GM19468 (cell line): ENCODE data around the gene YTHDF1.

Source experiments
- ATAC-seq: cut with Tn5 transposase; IDR thresholded peaks from one replicate; pipeline ENCODE4 v1.9.1; 2021; ENCODE audit warnings: mild to moderate bottlenecking, moderate library complexity, moderate number of reproducible peaks; ENCODE audit not compliant: unreplicated experiment; ENCODE audit errors: extremely low read depth

YTHDF1 gene

DNA sequence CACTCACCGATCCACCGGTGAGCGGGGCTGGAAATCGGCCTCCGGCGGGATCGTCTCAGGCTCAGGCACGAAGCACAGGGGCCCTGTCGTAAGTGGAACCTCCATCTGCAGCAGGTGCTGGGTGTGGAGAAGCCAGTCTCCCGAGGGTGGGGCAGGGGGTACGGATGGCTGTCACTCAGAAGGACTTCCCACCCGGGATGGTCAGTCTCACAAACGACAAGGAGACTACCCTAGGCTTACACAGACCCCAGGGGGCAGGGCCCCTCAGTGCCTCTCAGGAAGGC is 27.8 kb downstream of the YTHDF1 start:
- ATAC-seq: no peak

DNA sequence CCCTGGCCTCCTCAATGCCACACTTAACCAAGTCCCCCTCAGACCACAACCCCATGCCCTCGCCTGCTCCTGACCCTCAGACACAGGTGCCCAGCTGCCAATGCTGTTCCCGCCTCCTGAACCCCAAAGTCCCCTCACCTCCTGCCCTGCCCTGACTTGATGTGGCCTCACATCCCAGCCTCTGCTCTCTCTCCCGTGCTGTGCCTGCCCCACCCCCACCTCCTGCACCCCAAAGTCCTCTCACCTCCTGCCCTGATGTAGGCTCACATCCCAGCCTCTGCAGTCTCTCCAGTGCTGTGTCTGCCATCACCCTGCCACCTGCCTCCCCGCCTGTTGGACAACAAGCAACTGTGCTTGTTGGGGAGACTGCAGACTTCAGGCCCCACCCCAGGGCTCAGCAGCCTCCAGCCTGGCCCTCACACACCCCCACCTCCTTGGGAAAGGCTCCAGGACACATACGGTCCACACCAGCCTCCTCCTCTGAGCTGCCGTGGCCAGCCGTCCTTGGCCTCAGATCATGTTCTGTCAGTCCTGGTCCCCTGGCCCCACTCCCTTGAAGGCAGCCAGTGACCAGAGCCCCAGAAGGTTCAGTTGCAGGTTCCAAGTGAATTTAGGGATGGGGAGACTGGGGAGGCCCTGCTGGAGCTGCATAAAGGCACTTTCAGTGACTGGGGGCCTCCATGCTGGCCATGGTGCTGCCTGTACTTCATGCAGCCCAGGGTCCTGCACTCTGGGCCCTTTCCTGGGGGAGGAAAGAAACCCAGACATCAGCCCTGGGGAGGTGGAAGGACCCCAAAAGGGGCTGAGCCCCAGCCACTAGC is 28.4 kb downstream of the YTHDF1 start:
- ATAC-seq: no peak

DNA sequence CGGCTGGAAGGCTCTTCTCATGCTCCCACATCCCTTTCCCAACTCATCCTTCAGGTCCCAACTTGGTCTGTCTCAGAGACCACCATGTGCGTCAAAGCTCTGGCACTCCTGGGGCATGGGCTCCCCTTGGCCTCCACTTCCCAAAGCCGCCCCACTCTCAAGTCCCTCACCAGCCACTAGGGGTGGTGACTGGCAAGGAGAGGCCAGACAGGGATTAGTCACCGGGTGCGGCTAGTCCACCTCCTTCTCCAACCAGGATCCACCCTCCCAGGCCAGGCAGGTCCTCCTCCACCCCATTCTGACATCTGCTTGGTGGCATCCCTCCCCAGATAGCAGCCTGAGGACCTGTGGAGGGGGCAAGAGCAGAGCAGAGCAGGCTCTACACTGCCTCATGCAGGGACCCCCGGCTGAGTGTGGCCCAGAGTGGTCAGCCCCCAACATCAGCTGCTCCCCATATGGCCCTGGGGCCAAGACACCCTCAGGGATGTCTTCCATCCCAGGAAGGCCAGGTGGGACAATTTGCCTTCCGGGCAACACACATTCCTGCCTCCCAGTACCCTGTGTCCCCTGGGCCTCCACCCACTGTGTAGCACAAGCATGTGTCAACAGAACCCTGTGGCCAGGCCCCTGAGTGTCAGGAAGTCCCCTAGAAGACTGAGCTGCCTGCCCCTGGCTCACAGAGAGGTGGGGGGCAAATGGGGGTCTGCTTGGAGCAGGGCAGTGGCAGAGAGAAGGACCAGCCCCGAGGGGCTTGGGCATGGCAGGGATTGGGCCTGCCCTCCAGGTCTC is 29.2 kb downstream of the YTHDF1 start:
- no peak for ATAC-seq

DNA sequence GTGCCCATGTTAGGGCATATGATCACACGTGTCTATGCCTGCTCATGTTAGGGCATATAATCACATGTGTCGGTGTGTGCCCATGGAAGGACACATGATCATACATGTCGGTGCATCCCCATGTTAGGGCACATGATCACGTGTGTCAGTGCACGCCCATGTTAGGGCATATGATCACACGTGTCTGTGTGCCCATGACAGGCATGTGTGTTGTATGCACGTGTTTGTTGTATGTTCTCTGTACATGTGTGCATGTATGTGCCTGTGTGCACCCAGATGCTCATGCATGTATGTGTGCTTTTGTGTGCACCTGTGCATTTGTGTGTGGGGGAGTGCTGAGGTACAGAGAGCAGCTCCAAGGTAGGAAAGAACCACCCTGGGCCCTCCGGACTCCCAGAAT is 29.8 kb downstream of the YTHDF1 start:
- no peak for ATAC-seq

DNA sequence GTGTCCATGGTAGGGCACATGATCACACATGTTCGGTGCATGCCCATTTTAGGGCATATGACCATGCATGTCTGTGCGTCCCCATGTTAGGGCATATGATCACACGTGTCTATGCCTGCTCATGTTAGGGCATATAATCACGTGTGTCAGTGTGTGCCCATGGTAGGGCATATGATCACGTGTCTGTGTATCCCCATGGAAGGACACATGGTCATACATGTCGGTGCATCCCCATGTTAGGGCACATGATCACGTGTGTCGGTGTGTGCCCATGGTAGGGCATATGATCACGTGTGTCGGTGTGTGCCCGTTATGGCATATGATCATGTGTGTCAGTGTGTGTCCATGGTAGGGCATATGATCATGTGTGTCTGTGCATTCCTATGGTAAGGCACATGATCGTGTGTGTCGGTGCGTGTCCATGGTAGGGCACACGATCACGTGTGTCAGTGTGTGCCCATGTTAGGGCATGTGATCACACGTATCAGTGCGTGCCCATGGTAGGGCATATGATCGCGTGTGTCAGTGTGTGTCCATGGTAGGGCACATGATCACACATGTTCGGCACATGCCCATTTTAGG is 30.6 kb downstream of the YTHDF1 start:
- no peak for ATAC-seq

DNA sequence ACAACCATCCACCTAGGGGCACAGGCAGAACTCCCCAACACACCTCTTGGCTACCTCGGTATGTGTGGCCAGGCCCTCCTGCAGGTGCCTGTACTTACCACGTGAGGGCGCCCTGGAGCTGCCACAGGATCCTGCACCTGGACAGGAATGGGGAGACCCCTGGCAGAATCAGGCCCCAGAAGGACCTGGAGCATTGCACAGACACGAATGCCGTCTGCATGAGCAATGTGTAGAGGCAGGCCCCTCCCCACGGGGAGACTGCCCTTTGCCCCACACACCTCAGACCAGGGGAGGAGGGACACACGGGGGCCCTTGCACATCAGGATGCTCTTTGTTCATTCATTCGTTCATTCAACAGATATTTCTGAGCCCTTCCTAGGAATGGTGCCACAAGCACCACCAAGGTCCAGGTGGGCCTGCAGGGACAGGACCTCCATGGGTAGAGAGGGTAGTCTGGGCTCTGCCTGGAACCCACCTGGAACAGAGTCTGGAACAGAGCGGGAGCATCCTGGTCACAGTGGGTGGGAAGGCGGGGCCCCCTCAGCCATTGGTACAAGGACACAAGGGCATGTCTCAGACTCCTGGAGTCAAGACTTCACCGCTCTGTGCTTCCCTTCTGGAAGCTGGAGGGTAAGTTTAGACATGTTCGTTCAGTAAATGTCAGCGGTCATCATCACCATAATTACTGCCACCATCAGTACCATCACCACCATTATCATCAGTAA is 32.3 kb downstream of the YTHDF1 start:
- ATAC-seq: no peak

DNA sequence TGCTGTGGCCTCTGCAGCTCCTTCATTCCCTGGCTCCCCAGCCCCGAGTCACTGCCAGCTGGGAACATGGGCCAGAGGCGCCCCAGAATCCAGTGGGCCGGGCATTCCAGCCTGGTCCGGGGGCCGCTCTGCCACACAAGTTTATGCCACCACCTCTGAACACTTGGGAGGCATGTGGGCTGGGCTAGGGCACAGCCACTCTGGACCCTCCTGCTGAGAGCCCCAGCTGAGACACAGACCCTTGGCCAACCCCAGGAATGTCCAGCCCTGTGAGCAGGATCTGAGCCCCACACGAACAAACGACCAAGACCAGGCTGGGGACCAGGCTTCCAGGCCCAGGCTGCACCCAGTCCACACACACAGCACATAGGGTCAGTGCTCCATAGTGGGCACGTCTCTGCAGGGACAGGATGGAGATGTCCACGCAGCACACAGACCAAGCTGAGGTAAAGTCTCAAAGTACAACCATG is 33.0 kb downstream of the YTHDF1 start:
- ATAC-seq: no peak

DNA sequence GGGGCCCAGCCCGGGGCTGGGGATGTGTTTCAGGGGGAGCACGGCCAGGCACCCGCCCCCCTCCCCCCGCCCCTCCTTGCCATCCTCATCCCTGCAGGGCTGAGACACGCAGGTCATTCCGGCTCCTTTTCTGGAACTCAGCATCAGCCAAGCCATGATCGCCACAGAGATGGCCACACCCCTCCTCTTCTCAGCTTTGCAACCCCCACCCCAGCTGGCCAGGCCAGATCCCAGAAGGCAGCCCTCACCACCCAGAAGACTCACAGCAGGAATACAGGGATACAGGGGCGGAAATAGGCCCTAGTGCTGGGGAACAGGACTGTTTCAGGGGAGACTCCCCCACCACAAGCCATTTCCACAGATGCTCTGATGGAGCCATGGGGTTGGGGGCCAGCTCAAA is 33.5 kb downstream of the YTHDF1 start:
- ATAC-seq: no peak

DNA sequence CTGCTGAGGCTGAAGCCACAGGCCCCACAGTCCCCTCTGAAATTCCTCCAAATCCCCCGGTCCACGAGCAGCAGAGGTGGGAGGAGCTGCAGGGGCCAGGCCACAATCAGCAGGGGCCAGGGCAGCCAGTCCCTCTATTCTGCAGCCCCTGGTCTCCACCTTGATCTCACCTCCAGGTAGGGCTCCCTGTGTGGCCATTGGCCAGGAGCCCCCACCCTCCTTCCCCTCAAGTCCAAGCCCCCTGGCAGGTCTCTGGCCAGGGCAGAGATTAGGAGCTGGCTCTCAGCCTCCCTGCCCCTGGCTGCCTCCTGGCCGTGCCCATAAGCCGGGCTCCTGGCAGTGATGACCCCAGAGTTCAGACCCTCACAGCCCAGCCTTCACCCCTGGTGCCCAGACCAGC is 34.7 kb downstream of the YTHDF1 start:
- no peak for ATAC-seq

DNA sequence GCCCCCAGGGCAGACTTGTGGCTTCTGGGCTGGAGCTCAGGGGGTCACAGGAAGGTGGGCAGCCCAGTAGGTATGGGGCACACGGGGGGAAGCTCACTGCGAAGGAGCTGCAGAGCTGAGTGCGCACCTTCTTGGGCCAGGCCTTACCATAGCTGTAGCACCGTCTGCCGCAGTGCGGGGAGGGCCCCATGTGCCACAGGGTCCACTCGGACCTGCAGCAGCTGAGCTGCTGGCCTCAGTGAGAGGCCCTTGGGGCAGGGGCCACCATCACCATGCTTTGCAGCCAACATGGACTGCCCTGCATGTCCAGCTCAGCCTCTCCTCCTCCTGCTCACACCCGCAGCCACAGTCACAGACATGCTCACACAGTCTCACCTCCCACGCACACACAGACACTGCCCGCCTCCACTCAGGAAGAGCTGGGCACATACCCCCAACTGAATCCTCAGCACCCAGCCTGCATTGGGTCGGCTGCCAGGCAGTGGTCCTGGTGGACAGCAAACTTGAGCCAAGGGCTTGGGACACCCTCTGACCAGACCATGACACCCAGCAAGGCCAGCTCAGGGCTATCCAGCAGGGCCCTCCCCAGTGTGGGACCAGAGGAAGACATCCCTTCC is 35.3 kb downstream of the YTHDF1 start:
- no peak for ATAC-seq

DNA sequence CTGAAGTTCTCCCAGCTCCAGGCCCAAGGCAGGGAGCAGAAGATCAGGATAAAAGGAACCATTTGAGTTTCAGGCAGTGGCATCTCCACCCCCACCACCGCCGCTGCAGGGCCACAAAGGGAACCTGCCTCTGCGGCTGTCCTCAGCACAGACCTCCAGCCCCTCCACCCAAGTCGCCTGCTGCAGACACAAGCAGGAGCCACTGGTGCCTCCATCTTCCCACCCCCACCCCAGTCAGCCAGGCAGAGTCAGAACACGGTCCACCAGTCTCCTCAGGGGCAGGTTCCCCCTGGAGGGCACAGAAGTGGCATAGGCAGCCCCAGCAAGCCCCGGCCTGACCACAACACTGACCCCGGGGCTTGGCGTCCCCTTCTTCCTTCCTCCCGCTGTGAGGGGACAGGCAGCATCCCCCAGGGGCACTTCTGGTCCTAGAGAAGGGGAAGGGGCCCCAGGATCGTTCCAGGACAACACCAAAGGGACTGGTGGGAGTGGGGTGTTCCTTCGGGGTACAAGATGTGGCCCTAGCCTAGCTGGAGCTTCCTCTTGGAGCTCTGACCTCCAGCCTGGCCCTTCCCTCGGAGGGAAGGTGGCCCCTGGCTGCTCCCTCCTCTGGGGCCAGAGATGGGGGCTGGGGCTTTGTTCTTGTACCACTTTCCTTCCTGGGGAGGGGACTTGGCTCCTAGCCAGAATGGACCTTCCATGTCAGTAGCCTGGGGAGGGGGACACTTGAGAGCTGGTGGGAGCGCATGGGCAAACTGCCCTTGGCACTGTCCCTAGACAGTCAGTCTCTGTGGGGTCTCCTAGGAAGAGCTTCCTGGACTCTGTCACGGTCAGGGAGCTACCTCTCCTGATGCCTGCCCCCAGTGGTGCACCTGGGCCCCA is 36.0 kb downstream of the YTHDF1 start:
- no peak for ATAC-seq

DNA sequence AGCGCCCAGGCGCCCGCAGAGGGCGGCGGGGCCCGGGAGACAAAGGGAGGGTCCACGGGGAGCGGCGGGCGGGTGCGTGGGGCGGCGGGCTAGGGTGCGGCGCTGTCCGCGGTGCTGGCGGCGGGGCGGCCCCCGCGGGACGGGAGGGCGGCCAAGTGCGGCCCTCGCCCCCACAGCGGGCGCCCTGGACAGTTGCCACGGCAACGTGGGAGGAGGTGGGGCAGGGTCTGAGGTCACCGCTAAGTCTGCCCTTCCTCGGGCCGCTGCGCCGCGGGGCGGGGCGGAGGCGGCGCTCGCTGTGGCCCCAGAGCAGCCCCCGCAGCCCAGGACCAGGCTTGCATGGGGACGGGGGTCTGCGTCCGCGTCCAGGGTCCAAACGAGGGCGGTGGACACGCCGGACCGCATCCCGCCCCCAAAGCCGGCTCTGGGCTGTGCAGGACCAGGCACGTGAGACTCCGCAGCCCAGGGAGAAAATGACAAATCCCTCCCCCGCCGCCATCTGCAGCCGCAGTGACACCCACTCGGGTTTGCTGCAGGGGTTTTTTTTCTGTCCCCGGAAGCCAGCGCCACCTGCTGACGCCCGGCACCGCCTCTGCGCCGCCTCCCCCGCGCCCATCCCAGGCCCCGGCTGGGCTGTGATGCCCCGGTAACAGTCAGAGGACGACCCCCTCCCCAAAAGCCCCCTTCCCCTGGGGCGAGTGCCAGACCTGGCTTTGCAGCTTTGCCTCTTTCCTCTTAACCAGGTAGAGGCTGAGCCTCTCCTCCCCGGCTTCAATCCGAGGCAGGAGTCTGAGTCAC is 36.8 kb downstream of the YTHDF1 start:
- no peak for ATAC-seq

DNA sequence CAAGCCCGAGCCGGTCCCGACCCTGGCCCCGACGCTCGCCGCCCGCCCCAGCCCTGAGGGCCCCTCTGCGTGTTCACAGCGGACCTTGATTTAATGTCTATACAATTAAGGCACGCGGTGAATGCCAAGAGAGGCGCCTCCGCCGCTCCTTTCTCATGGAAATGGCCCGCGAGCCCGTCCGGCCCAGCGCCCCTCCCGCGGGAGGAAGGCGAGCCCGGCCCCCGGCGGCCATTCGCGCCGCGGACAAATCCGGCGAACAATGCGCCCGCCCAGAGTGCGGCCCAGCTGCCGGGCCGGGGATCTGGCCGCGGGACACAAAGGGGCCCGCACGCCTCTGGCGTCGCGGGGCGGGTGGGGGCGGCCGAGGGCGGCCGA is 37.5 kb downstream of the YTHDF1 start:
- no peak for ATAC-seq

DNA sequence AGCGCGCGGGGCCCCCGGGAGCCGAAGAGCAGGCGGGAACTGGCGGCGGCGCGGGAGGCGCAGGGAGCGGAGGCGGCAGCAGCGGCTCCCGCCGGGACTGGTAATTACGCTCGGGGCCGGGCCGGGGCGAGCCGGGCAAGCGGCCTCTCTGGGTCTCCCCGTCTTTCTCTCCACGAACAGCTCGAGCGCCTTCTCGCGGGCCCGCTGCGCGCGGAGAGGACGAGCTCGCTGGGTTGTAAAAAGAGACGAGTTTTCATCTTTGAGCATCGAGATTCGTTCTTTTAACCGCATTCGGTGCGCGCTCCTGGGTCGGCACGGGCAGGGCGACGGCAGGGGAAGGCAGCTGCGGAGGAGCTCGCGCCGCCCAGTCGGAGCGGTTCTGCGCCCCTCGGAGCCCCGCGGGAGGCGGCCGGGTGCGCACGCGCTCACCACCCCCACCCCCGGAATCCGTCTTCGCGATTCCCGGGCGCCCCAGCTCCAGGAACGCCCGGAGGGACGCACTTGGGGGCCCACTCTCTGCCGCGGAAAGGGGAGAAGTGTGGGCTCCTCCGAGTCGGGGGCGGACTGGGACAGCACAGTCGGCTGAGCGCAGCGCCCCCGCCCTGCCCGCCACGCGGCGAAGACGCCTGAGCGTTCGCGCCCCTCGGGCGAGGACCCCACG is 38.0 kb downstream of the YTHDF1 start:
- ATAC-seq: no peak

DNA sequence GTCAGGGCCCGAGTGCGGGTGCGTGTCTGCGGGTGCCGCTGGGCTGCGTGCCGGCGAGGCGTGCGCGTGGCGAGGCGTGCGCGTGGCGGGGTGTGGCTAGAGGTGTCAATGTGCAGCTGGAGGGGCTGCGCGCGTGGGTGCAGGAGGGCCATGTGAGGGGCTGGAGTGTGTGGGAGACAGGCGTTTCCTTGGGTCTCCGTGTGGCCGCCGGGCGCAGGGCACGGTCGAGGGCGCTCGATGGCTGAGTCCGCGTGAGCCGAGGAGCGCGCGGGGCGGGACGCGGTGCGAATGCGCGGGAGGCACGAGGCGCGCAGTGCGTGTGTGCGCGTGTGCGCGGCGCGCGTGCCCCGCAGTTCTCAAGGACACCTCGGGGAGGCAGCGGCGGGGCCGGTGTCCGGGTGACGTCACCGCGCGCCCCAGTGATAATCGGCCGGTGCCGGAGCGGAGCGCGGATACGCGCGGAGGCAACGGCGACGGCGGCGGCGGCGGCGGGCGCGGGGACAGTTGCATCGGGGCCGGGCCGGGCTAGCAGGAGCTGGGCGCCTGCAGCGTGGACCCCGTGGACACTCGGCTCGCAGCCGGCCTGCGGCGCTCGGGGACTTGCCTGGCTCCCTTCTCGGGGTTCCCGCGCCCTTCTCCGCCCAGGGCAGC is 38.7 kb downstream of the YTHDF1 start:
- no peak for ATAC-seq

DNA sequence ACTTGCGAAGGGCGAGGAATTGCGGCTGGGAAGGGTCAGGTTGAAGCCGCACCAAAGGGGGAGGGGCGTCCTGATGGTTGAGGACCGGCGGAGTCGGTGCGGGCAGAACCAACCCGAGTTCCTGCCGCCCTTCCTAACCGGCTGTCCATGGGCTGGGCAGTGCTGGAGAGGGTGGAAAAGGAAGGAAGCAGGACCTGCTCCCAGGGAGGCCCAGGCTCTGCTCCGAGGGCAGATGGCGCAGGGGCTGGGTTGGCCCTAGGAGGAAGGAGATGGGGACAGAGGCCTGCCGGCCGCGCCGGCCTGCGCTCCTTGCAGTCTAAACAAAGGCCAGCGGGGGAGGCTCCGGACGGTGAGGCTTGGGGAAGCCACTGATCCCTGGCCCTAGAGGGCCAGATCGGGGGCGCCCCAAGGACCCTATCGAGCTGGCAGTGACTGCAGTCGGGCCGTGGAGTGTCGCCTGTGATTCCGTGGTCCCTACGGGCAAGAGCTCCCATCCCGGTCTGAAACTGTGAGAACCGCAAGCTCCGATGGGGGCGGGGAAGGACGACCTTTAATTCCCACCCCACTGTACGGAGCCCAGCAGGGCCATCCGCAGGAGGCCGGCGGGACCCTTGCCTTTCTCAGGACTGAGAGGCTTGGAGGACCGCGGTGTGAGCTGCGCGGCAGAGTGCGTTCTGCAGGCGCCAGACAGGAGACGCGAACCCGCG is 39.4 kb downstream of the YTHDF1 start:
- no peak for ATAC-seq

DNA sequence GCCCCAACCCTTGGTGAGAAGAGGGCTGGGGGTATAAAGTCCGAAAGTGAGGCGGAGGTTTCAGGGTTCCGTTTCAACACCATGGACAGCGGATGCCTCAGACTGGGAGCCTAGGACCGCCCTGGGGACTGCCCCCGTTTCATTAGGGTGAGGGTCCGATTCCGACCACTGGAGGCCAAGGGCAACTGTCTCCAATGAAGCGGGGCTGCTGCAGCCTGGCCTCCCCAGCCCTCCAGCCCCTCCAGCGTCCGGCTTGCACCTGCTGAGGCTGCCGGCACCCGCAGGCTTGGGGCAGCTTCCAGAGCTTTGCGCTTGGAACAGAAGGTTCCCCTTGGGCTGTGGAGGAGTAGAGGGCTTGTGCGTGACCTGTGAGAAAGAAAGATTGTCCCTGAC is 39.9 kb downstream of the YTHDF1 start:
- ATAC-seq: no peak
